C4-2B (cell line): Measurements from ENCODE around the gene ADH7.
"Not testable (repeated sequence)": the region's sequence is repeated elsewhere in the genome, so short reads cannot be mapped to it uniquely, and the experiment has no call there.

ENCODE experiments used
- H3K27ac ChIP-seq: fragments of 450-650 bp; 2 replicates; pipeline ENCODE4 v1.5.1; 2017
- CTCF ChIP-seq: fragments of 450-650 bp; conservative IDR thresholded peaks from 2 replicates; pipeline ENCODE4 v1.5.1; 2017; ENCODE audit warnings: mild to moderate bottlenecking
- ZFX ChIP-seq: fragments of 450-650 bp; IDR thresholded peaks from 2 replicates; pipeline ENCODE4 v1.6.1; 2017

Gene ADH7

DNA sequence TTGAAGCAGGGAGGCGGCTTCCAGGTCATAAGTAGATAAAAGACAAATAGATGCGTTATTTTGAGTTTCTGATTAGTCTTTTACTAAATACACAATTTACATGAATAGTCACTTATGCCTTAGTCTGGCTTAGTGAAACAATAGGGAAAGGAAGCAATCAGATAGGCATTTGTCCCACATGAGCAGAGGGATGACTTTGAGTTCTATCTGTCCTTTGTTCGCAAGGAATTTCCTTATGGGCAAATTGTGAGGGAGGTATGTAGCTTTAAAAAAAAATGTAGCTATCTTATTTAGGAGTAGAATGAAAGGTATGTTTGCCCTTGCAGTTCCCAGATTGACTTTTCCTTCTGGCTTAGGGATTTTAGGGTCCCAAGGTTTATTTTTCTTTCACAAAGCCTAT lies 56.3 kb downstream of the ADH7 start:
- no peak for TF ChIP-seq CTCF
- no peak for TF ChIP-seq ZFX

DNA sequence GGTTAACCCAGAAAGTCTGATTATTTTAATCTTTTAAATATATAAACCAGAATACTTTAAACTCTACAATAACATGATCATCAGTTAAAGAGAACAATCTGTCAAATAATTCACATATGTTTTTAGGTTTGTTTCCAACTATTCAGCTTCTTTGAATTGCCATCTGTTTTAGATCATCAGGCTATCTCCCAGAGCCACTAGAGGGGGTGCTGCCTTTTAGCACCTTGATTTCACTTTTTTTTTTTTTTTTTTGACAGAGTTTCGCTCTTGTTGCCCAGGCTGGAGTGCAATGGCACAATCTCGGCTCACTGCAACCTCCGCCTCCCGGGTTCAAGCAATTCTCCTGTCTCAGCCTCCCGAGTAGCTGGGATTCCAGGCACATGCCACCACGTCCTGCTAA lies 57.8 kb downstream of the ADH7 start:
- not testable (repeated sequence) for H3K27ac ChIP-seq
- peak; percentile 61 for TF ChIP-seq CTCF

More for the DNA sequence above, 56.3 kb downstream of the ADH7 start:
- no peak overlapping the region for H3K27ac ChIP-seq

GRCh38 chr4:99372464-99372863 lies 62.7 kb downstream of the ADH7 start:
- H3K27ac ChIP-seq: not testable (repeated sequence)

GRCh38 chr4:99367817-99368216 lies 67.3 kb downstream of the ADH7 start:
- not testable (repeated sequence) for H3K27ac ChIP-seq

GRCh38 chr4:99366491-99366890 lies 68.7 kb downstream of the ADH7 start:
- TF ChIP-seq CTCF: no peak
- TF ChIP-seq ZFX: no peak
- no peak overlapping the region for H3K27ac ChIP-seq

- no peak overlapping the region for H3K27ac ChIP-seq
- TF ChIP-seq CTCF (no peak), ZFX (no peak)
These were observed 72.4 kb downstream of the ADH7 start for GRCh38 chr4:99362768-99363167.
